ENCODE results near the gene APOBEC3H.

The APOBEC3H gene

GRCh38 chr22:39149915-39150847 lies 53.1 kb downstream of the APOBEC3H start:
- CTCF ChIA-PET, result interaction anchor here (1.6 to 2.0 kb wide), 4 partner anchors 21 to 281 kb away, joined by 5 to 10 read pairs (median 8); no protein-coding TSS in a partner anchor
- no peak for DNase-seq (ENCODE audit: low read depth, low spot score)
- POLR2A ChIA-PET, result interaction anchor here (0.7 to 2.8 kb wide), 3 partner anchors 165 to 170 kb away, joined by 3 to 12 read pairs (median 7); partner anchors contain the start of gene RPL3
- TF ChIP-seq CTCF (IDR thresholded peaks at IDR 0.05; ENCODE audit: insufficient read depth, low read length, missing control alignments), result no peak
- no peak overlapping the region for H3K4me3 ChIP-seq (ENCODE audit: low read depth, low read length)

DNA sequence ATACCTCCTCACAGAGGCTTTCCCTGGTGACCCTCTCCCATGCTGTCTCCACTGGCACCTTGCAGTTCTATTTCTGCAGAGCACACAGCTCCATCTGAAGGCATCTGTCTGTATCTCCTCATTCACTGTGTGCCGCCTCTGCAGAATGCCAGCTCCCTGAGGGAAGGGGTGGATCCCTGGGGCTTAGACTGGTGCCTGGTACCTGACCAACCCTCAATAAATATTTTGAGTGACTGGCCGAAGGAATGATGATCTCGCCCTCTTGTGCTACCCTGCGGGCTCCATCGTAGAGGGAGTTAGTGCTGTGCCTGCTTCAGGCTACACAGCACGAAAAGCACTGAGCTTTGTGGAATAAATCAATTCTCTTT lies 53.8 kb downstream of the APOBEC3H start:
- TF ChIP-seq CTCF (IDR thresholded peaks at IDR 0.05; ENCODE audit: insufficient read depth, low read length, missing control alignments), result no peak
- ChIA-PET CTCF (interaction anchor here (0.7 to 1.6 kb wide), 3 partner anchors 20 to 166 kb away, joined by 3 to 5 read pairs (median 3); no protein-coding TSS in a partner anchor), POLR2A (interaction anchor here (0.6 to 0.7 kb wide), 2 partner anchors 136 to 164 kb away, joined by 3 to 4 read pairs; no protein-coding TSS in a partner anchor)
- no peak overlapping the region for H3K4me3 ChIP-seq (ENCODE audit: low read depth, low read length)
- no peak for DNase-seq (ENCODE audit: low read depth, low spot score)

DNA sequence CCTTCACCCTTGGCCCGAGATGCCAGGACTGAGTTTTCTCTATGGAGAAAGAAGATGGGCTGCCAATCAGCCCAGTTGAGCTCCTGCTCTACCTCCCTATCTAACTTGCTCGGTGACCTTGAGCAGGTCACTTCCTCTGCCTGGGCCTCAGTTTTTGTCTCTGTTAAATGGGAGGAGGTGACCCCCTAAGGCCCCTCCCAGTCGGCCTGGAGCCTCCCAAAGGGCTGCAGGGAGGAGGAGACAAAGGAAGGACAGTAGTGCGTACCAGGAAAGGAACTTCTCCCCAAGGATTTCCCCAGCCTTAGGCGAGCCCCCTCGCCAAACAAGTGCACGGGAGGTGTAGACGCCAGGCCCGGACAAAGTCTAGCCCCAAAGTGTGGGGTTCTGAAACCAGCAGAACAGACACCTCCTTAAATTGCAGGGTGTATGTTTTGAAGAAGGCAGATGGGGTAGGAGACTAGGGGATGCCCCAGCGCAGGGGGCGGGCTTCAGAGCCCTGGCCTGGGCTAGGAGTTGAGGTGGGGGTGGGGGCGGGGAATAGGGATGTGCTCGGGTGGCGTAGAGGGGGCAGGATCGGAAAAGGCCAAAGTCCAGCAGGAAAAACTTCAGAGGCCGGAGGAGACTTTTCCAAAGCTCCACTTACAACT lies 54.4 kb downstream of the APOBEC3H start:
- ChIA-PET CTCF (interaction anchor here (0.7 to 1.6 kb wide), 6 partner anchors 20 to 280 kb away, joined by 3 to 5 read pairs (median 3); no protein-coding TSS in a partner anchor), POLR2A (interaction anchor here (0.6 to 1.3 kb wide), 3 partner anchors 136 to 168 kb away, joined by 3 to 4 read pairs (median 3); partner anchors contain the start of gene RPL3)
- H3K4me3 ChIP-seq (ENCODE audit: low read depth, low read length), result peak overlapping the region; percentile 58
- no peak for DNase-seq (ENCODE audit: low read depth, low spot score)
- no peak for TF ChIP-seq CTCF (IDR thresholded peaks at IDR 0.05; ENCODE audit: insufficient read depth, low read length, missing control alignments)

DNA sequence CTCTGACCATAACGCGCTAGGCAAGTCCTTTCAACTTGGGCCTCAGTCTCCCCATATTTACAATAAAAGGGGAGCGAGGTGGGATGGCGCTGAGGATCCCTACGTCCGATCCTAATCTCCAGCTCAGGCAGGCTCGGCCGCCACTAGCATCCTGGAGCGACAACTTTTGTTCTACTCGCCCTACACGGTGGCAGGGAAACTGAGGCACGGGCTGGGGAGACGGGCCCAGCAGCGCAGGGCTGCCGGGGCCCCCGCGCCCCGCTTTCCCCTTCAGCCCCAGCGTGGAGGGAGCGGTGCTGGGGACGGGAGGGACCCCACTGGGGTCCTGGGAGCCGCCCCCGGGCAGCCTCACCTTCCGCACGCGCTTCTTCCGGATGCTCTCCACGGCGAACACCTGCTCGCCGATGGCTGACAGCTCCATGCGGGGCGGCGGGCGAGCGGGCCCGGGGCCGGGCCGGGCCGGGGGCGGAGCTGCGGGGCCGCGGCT lies 55.0 kb downstream of the APOBEC3H start:
- TF ChIP-seq CTCF (IDR thresholded peaks at IDR 0.05; ENCODE audit: insufficient read depth, low read length, missing control alignments), result no peak
- ChIA-PET POLR2A (interaction anchor here (1.1 to 1.4 kb wide), 3 partner anchors 165 to 368 kb away, joined by 3 read pairs; partner anchors contain the start of genes ATF4 and RPL3), CTCF (interaction anchor here (0.9 to 1.1 kb wide), 3 partner anchors 24 to 281 kb away, joined by 3 read pairs; no protein-coding TSS in a partner anchor)
- no peak for DNase-seq (ENCODE audit: low read depth, low spot score)
- H3K4me3 ChIP-seq (ENCODE audit: low read depth, low read length), result peak overlapping the region; percentile 58

GRCh38 chr22:39152511-39153219 lies 55.6 kb downstream of the APOBEC3H start, which contains the start of gene CBX7:
TSS of gene CBX7 (minus strand) at chr22:39152680. CDS start at chr22:39152444, 236 bp downstream.
- ChIA-PET POLR2A (interaction anchor here (1.1 to 1.4 kb wide), 3 partner anchors 164 to 367 kb away, joined by 3 read pairs; partner anchors contain the start of genes ATF4 and RPL3), CTCF (interaction anchor here (1.1 to 2.4 kb wide), 2 partner anchors 164 to 281 kb away, joined by 3 to 8 read pairs; no protein-coding TSS in a partner anchor)
- TF ChIP-seq CTCF (IDR thresholded peaks at IDR 0.05; ENCODE audit: insufficient read depth, low read length, missing control alignments), result no peak
- no peak for DNase-seq (ENCODE audit: low read depth, low spot score)
- H3K4me3 ChIP-seq (ENCODE audit: low read depth, low read length), result peak within 1 kb of the TSS; percentile 63
